HG03520 (cell line): ENCODE measurements around the gene WDR83.
"Not testable (repeated sequence)": the region's sequence is repeated elsewhere in the genome, so short reads cannot be mapped to it uniquely, and the experiment has no call there.

Experiments
- ATAC-seq: cut with Tn5 transposase; IDR thresholded peaks from one replicate; pipeline ENCODE4 v1.9.1; 2021; ENCODE audit warnings: mild to moderate bottlenecking, moderate library complexity; ENCODE audit not compliant: unreplicated experiment

The WDR83 gene

DNA sequence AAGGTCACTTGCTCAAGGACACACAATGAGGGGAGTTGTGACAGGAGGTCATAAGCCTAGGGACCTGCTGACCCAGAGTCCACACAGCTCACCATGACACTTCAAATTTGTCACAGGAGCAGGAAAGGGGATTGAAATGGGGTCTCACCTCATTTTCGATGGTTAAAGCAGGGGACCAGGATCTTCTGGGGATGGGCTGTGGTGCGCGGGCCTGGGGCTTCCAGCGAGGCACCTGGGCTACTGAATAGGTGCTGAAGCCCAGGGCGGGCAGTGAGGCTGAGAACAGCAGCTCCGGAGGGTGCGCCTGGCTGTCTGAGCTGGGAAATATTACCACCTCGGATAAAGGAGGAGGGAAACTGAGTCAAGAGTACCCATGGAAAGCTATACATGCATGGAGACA lies 11.1 kb upstream of the WDR83 start:
- ATAC-seq: no peak

DNA sequence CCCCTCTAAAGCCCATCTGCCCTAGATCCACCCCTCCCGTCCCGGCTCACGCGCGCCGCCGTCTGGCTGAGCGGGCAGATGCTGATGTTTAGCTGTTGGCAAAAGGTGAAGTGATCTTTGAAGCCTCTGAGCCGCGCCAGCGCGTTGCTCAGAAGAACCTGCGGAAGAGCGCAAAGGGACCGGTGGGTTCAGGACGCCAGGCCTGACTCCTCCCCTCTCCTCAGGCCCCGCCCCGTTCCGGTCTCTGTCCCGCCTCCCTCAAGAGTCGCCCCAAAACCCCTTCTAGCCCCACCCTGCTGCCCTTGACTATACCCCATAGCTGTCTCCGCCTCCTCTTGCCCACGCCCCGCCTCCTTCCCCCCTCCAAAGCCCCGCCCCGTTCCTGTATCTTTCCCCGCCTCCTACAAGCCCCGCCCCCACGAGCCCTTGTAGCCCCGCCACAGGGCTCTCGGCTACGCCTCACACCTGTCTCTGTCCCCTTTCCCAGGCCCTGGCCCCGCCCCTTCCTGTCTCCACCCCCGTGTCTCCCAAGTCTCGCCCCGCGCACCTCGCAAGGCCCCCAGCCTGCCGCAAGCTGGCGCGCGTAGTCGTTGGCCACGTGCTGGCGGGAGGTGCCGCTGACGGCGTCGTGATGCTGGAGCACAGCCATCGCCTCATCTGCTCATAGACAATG lies 9.6 kb upstream of the WDR83 start:
- ATAC-seq: no peak

DNA sequence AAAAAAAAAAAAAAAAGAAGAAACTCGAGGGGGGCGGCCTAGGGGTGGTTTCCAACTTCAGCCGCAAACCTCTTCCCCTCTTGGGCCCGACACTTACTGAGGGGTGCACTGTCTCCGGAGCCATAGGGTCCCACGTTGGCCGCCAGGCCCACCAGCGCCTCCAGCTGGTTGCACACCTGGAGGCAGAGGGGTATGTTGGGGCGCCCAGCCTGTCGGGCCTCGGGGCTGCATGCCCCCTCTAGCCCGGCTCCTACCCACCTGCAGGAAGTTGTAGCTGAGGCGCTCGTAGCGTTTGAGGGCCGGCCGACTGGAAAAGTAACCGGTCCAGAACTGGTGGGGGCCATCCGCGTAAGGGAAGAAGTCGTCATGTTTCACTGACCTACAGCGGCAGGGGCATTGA lies 8.6 kb upstream of the WDR83 start:
- ATAC-seq: no peak

GRCh38 chr19:12660980-12661379 lies 5.6 kb upstream of the WDR83 start:
- ATAC-seq: no peak

GRCh38 chr19:12664406-12665280 lies 2.0 kb upstream of the WDR83 start:
- no peak for ATAC-seq

DNA sequence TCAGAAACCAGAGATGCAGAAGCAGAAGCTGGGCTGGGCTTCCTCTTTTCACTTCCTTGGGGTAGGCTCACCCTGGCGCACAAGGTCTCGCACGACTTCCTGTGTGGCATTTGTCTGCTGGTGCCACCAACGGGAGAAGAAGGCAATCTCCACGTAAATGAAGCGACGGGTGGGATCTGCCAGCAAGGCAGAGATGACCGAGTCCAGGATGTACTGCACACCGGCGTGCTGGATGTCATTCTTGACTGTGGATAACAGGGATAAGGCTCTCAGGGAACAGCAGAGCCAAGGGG lies 1.4 kb upstream of the WDR83 start:
- ATAC-seq: no peak

GRCh38 chr19:12665671-12666264 lies 839 bp upstream of the WDR83 start:
- ATAC-seq: no peak

GRCh38 chr19:12667731-12668302 lies 1.2 kb downstream of the WDR83 start:
- ATAC-seq: no peak

- no peak for ATAC-seq
These were observed 1.7 kb downstream of the WDR83 start for GRCh38 chr19:12668346-12668745.

DNA sequence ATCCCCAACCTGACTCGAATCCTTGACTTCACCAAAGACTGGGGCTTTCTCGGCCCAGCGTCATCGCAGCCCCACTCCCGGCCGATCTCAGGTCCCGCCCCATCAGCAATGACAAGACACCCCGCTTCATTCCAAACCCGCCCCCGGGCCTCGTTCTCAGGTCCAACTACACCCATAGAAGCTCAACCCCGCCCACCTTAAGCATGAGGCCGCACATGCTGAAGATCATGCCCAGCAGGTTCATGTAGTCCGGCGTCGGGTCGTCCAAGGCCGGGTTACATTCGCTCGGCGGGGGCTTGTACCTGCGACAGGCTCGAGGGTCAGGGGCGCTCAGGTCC lies 2.3 kb downstream of the WDR83 start:
- ATAC-seq: no peak

GRCh38 chr19:12669270-12670158 lies 2.9 kb downstream of the WDR83 start:
- ATAC-seq: no peak

DNA sequence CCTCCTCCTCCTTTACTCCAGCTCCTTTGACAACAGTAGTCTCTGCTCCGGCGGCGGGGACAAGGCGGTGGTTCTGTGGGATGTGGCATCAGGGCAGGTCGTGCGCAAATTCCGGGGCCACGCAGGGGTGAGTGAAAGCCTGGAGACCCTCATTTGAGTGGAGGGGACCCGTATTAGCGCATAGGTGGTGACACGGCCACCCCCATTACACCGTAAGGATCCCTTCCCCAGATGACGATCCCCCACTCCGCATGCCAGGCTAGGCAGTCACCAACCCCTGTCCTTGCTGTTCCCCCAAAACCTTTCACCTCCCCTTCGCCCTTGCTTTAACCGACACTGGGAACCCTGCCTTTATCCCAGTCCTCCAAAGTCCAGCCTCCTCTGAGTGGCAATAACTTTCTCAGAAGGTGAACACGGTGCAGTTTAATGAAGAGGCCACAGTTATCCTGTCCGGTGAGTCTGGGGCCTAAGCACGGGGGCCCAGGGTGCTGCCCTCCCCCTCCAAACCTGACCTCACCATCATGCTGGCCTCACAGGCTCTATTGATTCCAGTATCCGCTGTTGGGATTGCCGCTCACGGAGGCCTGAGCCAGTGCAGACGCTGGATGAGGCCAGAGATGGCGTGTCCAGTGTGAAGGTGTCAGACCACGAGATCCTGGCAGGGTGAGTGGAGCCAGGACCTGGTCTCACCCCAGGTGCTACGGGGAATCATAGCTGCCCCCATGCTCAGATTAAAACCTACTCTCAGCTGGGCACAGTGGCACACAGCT lies 3.7 kb downstream of the WDR83 start:
- no peak for ATAC-seq

- no peak for ATAC-seq
These were observed 6.1 kb downstream of the WDR83 start for GRCh38 chr19:12672744-12673143.

GRCh38 chr19:12675399-12675798 lies 8.8 kb downstream of the WDR83 start:
- no peak for ATAC-seq

DNA sequence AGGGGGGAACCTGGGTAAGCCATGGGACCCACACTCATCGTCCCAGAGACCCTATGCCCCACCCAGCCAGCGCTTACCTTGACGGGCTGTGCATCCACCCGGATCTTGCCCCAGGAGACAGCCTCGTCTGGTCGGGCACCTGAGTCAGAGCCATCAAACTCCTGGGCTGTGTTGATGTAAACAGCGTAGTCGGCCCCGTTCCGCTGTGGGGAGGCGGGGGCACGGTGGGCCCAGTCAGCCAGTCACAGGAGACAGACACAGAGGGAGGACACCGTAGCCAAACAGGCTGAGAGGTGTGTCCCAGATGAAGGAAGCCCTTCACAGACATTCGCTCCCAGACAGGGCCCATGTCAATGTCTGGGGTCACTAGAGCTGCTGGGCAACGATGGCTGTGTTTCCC lies 9.3 kb downstream of the WDR83 start:
- no peak for ATAC-seq

DNA sequence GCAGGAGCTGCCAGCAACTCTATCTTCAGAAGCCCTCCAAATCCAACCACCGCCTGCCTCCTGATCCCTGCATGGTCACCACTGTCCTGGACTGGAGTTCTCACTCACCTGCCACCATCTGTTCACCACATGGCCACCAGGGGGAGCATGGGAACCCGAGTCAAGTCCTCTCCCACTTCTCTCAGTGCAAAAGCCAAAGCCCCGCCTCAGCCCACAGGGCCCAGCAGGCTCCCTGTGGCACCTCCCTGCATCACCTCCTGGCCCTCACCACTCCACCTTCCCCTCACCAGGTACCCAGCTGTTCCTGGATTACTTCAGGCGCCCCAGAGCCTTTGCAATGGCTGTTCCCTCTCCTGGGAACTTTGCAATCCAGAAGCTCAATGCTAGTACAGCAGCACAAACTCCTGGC lies 9.8 kb downstream of the WDR83 start:
- ATAC-seq: no peak

- ATAC-seq: no peak
These were observed 10.3 kb downstream of the WDR83 start for GRCh38 chr19:12676928-12677327.

DNA sequence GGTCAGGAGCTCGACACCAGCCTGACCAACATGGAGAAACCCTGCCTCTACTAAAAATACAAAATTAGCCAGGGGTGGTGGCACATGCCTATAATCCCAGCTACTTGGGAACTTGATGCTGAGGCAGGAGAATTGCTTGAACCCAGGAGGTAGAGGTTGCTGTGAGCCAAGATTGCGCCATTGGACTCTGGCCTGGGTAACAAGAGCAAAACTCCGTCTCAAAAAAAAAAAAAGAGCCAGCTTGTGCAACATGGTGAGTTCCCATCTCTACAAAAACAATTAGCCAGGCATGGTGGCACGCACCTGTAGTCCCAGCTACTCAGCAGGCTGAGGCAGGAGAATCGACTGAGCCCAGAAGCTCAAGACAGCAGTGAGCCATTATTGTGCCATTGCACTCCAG lies 11.4 kb downstream of the WDR83 start:
- ATAC-seq: not testable (repeated sequence)

- ATAC-seq: no peak
These were observed 13.4 kb downstream of the WDR83 start for GRCh38 chr19:12680034-12680433.
